ENCODE measurements around the gene FAM219A.

The FAM219A gene

GRCh38 chr9:34371886-34372466 lies 86.4 kb downstream of the FAM219A start:
- no peaks in the 10 kb centered on the region for H4K20me1 ChIP-seq (ENCODE audit: low read depth, low read length)
- H3K9me3 ChIP-seq (ENCODE audit: insufficient read depth, low read length) = peaks cover 7% of the 10 kb centered on the region; the same call in 1 of the 2 replicates
- H3F3A ChIP-seq (ENCODE audit: insufficient read depth) = peaks cover 9% of the 10 kb centered on the region; the same call in 1 of the 2 replicates
- H3K79me2 ChIP-seq (ENCODE audit: insufficient read depth, low read length) = no peaks in the 10 kb centered on the region
- H3K4me3 ChIP-seq (ENCODE audit: insufficient read depth, low read length, poor library complexity, severe bottlenecking) = no peak overlapping the region
- no peak overlapping the region for H2AFZ ChIP-seq (ENCODE audit: low read depth, low read length, severe bottlenecking)
- no peak overlapping the region for H3K9ac ChIP-seq (ENCODE audit: low read length)
- TF ChIP-seq CTCF (IDR thresholded peaks at IDR 0.05; ENCODE audit: insufficient read depth, low read length, poor library complexity, severe bottlenecking) (no peak), EZH2phosphoT487 (conservative IDR thresholded peaks at IDR 0.05; ENCODE audit: low read length) (no peak)
- no peaks in the 10 kb centered on the region for H3K27me3 ChIP-seq (ENCODE audit: low read length)
- H3K27ac ChIP-seq (ENCODE audit: low read depth, low read length) = no peak overlapping the region
- no peaks in the 10 kb centered on the region for H3K36me3 ChIP-seq (ENCODE audit: low read length)
- no peaks in the 10 kb centered on the region for H3K9me2 ChIP-seq (replicated peaks; ENCODE audit: insufficient read depth, low read length)
- H3K4me2 ChIP-seq (ENCODE audit: low read depth, low read length, poor library complexity, severe bottlenecking) = no peak overlapping the region

DNA sequence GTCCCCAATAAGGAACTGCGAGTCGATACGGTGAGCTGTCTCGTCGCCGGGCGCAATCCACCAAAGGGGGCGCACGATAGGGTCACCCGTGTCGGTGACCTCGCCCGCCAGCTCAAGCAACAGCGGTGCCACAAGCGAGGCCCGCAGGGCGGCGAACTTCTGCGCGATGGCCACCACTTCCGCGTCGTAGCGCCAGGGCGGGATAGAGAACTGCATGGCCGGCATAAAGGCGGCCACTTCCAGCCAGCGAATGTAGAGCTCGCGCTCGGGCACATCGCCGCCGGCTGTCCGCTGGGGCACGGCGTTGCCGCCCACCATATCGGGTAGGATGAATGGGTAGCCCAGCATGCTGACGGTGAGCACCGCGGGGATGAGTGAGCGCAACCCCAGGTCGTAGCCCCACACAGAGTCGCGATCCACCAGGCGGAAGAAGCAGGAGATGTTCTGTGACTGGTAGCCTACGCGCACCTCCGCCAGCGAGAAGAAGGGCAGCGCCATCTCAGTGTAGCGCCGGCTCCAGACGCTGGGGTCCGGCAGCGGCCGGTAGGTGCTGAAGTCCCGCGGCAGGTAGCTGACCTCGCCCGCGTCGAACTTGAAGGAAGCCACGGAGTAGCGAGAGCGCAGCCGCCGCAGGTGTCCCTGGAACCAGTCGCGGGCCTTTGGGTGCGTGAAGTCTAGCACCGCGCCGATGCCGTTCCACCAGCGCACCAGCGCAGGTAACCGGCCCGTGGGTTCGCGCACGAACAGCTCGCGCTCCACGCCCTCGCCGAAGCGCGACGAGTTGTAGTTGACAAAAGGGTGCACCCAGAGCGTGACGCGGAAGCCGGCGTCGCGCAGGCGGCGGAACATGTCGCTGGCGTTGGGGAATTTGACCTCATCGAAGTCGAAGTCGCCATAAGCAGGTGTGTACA lies 87.1 kb downstream of the FAM219A start:
- Histone ChIP-seq H3K9me2 (replicated peaks; ENCODE audit: insufficient read depth, low read length) (no peaks in the 10 kb centered on the region), H4K20me1 (ENCODE audit: low read depth, low read length) (no peaks in the 10 kb centered on the region), H3K9me3 (ENCODE audit: insufficient read depth, low read length) (peaks cover 7% of the 10 kb centered on the region; the same call in 1 of the 2 replicates), H3K4me3 (ENCODE audit: insufficient read depth, low read length, poor library complexity, severe bottlenecking) (no peak overlapping the region), H3K79me2 (ENCODE audit: insufficient read depth, low read length) (no peaks in the 10 kb centered on the region), H3K27me3 (ENCODE audit: low read length) (no peaks in the 10 kb centered on the region), H3K36me3 (ENCODE audit: low read length) (no peaks in the 10 kb centered on the region), H3F3A (ENCODE audit: insufficient read depth) (peaks cover 9% of the 10 kb centered on the region; the same call in 1 of the 2 replicates), H3K4me2 (ENCODE audit: low read depth, low read length, poor library complexity, severe bottlenecking) (no peak overlapping the region), H2AFZ (ENCODE audit: low read depth, low read length, severe bottlenecking) (no peak overlapping the region), H3K9ac (ENCODE audit: low read length) (no peak overlapping the region), H3K27ac (ENCODE audit: low read depth, low read length) (no peak overlapping the region)
- no peak for TF ChIP-seq CTCF (IDR thresholded peaks at IDR 0.05; ENCODE audit: insufficient read depth, low read length, poor library complexity, severe bottlenecking)
- TF ChIP-seq EZH2phosphoT487 (conservative IDR thresholded peaks at IDR 0.05; ENCODE audit: low read length) = no peak

DNA sequence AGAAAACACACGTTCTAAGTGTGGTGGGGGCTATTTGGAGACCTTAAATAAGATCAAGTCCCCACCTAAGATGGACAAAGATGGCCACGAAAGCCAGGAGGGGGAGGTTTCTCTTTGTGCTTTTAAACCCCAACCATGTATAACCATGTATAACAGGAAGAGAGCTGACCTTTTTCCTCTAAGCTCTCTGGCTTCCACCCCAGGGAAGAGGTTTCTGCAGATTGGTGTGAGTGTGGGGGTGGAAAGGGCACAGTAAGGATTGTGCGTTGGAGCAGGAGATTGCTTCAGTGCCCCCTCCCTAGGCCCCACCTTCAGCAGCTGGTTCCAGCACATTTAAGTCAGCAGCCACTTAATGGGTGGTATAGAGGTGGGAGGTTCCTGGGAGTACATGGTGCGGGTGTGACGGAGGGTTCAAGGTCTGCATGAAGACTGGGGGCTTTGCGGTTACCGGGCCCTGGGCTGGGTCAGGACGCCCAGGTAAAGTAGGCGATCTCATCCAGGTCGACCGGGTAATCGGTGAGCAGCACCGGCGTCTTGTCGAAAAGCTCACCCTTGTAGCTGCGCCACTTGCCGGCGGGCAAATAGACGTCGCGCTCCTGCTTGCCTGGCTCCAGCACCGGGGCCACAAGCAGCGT lies 87.9 kb downstream of the FAM219A start:
- Histone ChIP-seq H3K27me3 (ENCODE audit: low read length) (no peaks in the 10 kb centered on the region), H3K36me3 (ENCODE audit: low read length) (no peaks in the 10 kb centered on the region), H3K79me2 (ENCODE audit: insufficient read depth, low read length) (no peaks in the 10 kb centered on the region), H3K27ac (ENCODE audit: low read depth, low read length) (no peak overlapping the region), H3K4me2 (ENCODE audit: low read depth, low read length, poor library complexity, severe bottlenecking) (no peak overlapping the region), H3K9ac (ENCODE audit: low read length) (no peak overlapping the region), H3K9me3 (ENCODE audit: insufficient read depth, low read length) (peaks cover 7% of the 10 kb centered on the region; the same call in 1 of the 2 replicates), H3K4me3 (ENCODE audit: insufficient read depth, low read length, poor library complexity, severe bottlenecking) (no peak overlapping the region), H3K9me2 (replicated peaks; ENCODE audit: insufficient read depth, low read length) (no peaks in the 10 kb centered on the region), H2AFZ (ENCODE audit: low read depth, low read length, severe bottlenecking) (no peak overlapping the region), H4K20me1 (ENCODE audit: low read depth, low read length) (no peaks in the 10 kb centered on the region), H3F3A (ENCODE audit: insufficient read depth) (peaks cover 3% of the 10 kb centered on the region; the same call in 1 of the 2 replicates)
- TF ChIP-seq EZH2phosphoT487 (conservative IDR thresholded peaks at IDR 0.05; ENCODE audit: low read length) (no peak), CTCF (IDR thresholded peaks at IDR 0.05; ENCODE audit: insufficient read depth, low read length, poor library complexity, severe bottlenecking) (no peak)

All from SU-DHL-6 (cell line).